SK-N-SH treated with all-trans-retinoic acid at 6 μM for 48 hours (cell line): ENCODE data around the gene DNAJC25.

Experiments
- ATAC-seq: fragments of 200-7000 bp; cut with Tn5 transposase; 3 replicates; pipeline ENCODE4 v1.9.1; 2020; ENCODE audit warnings: mild to moderate bottlenecking, moderate library complexity
- ARNTL ChIP-seq: fragments of 450-650 bp; formaldehyde crosslinking; IDR thresholded peaks from 2 replicates; pipeline ENCODE4 v1.5.0; 2020; ENCODE audit warnings: low read depth, mild to moderate bottlenecking, moderate library complexity, borderline replicate concordance
- BACH2 ChIP-seq: fragments of 250-450 bp; sonication (Bioruptor Pico); IDR thresholded peaks from 2 replicates; pipeline ENCODE4 v1.9.0; 2021; ENCODE audit warnings: mild to moderate bottlenecking, borderline replicate concordance
- CREB5 ChIP-seq: fragments of 250-450 bp; sonication (Bioruptor Pico); IDR thresholded peaks from 2 replicates; pipeline ENCODE4 v1.5.1; 2020; ENCODE audit warnings: low read depth, mild to moderate bottlenecking, moderate library complexity
- CSDC2 ChIP-seq: fragments of 250-450 bp; sonication (Bioruptor Pico); IDR thresholded peaks from 2 replicates; pipeline ENCODE4 v1.5.0; 2020; ENCODE audit warnings: mild to moderate bottlenecking, moderate library complexity
- CSRNP3 ChIP-seq: fragments of 250-450 bp; sonication (Bioruptor Pico); IDR thresholded peaks from 2 replicates; pipeline ENCODE4 v1.5.1; 2021; ENCODE audit warnings: mild to moderate bottlenecking, moderate library complexity
- ESRRG ChIP-seq: fragments of 250-450 bp; sonication (Bioruptor Pico); IDR thresholded peaks from 2 replicates; pipeline ENCODE4 v1.6.1; 2021; ENCODE audit warnings: mild to moderate bottlenecking
- GLIS3 ChIP-seq: fragments of 250-450 bp; sonication (Bioruptor Pico); IDR thresholded peaks from 2 replicates; pipeline ENCODE4 v1.5.0; 2020; ENCODE audit warnings: mild to moderate bottlenecking, moderate library complexity
- ISL1 ChIP-seq: fragments of 250-450 bp; sonication (Bioruptor Pico); IDR thresholded peaks from 2 replicates; pipeline ENCODE4 v2.1.2; 2022; ENCODE audit warnings: mild to moderate bottlenecking, moderate library complexity
- OSR1 ChIP-seq: fragments of 250-450 bp; sonication (Bioruptor Pico); IDR thresholded peaks from 2 replicates; pipeline ENCODE4 v1.8.0; 2022; ENCODE audit warnings: moderate library complexity, mild to moderate bottlenecking, inconsistent platforms
- PATZ1 ChIP-seq: fragments of 250-450 bp; sonication (Bioruptor Pico); IDR thresholded peaks from 2 replicates; pipeline ENCODE4 v1.8.0; 2020; ENCODE audit warnings: mild to moderate bottlenecking, moderate library complexity, borderline replicate concordance
- POU6F1 ChIP-seq: fragments of 250-450 bp; sonication (Bioruptor Pico); IDR thresholded peaks from 2 replicates; pipeline ENCODE4 v1.8.0; 2021; ENCODE audit warnings: low read depth, mild to moderate bottlenecking, moderate library complexity, borderline replicate concordance
- RARB ChIP-seq: fragments of 250-450 bp; sonication (Bioruptor Pico); IDR thresholded peaks from 2 replicates; pipeline ENCODE4 v1.8.0; 2021; ENCODE audit warnings: mild to moderate bottlenecking, moderate library complexity
- SNAI2 ChIP-seq: fragments of 250-450 bp; sonication (Bioruptor Pico); IDR thresholded peaks from 2 replicates; pipeline ENCODE4 v1.5.0; 2020; ENCODE audit warnings: mild to moderate bottlenecking, moderate library complexity
- TCF4 ChIP-seq: fragments of 250-450 bp; sonication (Bioruptor Pico); IDR thresholded peaks from 2 replicates; pipeline ENCODE4 v1.8.0; 2021; ENCODE audit warnings: mild to moderate bottlenecking, moderate library complexity, borderline replicate concordance
- TOX ChIP-seq: fragments of 250-450 bp; sonication (Bioruptor Pico); IDR thresholded peaks from 2 replicates; pipeline ENCODE4 v1.8.0; 2021; ENCODE audit warnings: mild to moderate bottlenecking, moderate library complexity, borderline replicate concordance
- TSHZ2 ChIP-seq: fragments of 250-450 bp; sonication (Bioruptor Pico); IDR thresholded peaks from 2 replicates; pipeline ENCODE4 v1.5.0; 2020; ENCODE audit warnings: mild to moderate bottlenecking, moderate library complexity
- ZC3H10 ChIP-seq: fragments of 250-450 bp; sonication (Bioruptor Pico); IDR thresholded peaks from 2 replicates; pipeline ENCODE4 v1.5.1; 2021; ENCODE audit warnings: mild to moderate bottlenecking, moderate library complexity
- ZNF565 ChIP-seq: fragments of 450-650 bp; formaldehyde crosslinking; conservative IDR thresholded peaks from 2 replicates; pipeline ENCODE4 v1.5.0; 2020; ENCODE audit warnings: low read depth, mild to moderate bottlenecking, moderate library complexity
- ZNF70 ChIP-seq: fragments of 450-650 bp; formaldehyde crosslinking; IDR thresholded peaks from 2 replicates; pipeline ENCODE4 v1.5.0; 2020; ENCODE audit warnings: mild to moderate bottlenecking, moderate library complexity
- ZNF8 ChIP-seq: fragments of 450-650 bp; formaldehyde crosslinking; IDR thresholded peaks from 2 replicates; pipeline ENCODE4 v1.5.0; 2020; ENCODE audit warnings: mild to moderate bottlenecking, moderate library complexity

DNAJC25 gene

GRCh38 chr9:111603041-111603440 lies 28.1 kb upstream of the DNAJC25 start:
- TF ChIP-seq ZNF70 (no peak), GLIS3 (CRISPR knock-in tag) (no peak), RARB (CRISPR knock-in tag) (no peak), ESRRG (CRISPR knock-in tag) (no peak), ZNF565 (CRISPR knock-in tag) (no peak), SNAI2 (CRISPR knock-in tag) (no peak), TSHZ2 (no peak), ZNF8 (no peak), TCF4 (CRISPR knock-in tag) (no peak), BACH2 (CRISPR knock-in tag) (no peak), CSRNP3 (CRISPR knock-in tag) (no peak), ARNTL (no peak), OSR1 (CRISPR knock-in tag) (no peak), PATZ1 (no peak), ISL1 (CRISPR knock-in tag) (no peak), POU6F1 (CRISPR knock-in tag) (no peak), TOX (CRISPR knock-in tag) (no peak)
- no peak for ATAC-seq

- no peak for ATAC-seq
- TF ChIP-seq ZC3H10 (CRISPR knock-in tag) (no peak), ZNF565 (CRISPR knock-in tag) (no peak), CREB5 (CRISPR knock-in tag) (no peak), CSRNP3 (CRISPR knock-in tag) (no peak), ESRRG (CRISPR knock-in tag) (no peak), POU6F1 (CRISPR knock-in tag) (no peak), ZNF8 (no peak), CSDC2 (no peak)
These were observed 27.0 kb upstream of the DNAJC25 start for GRCh38 chr9:111604054-111604615.
